Retinal pigment epithelial cell (primary cell): ENCODE data around the gene IMPACT.

ENCODE experiments used
- DNase-seq: peaks from one replicate; pipeline ENCODE4 v3.0.0-alpha.2; 2010; ENCODE audit warnings: low read depth
- H3K4me3 ChIP-seq: 2 replicates; pipeline ENCODE4 v1.5.1; 2011; ENCODE audit warnings: mild to moderate bottlenecking, low read length, control low read depth, moderate library complexity
- TF ChIP-seq, protein P1 (sequence below): conservative IDR thresholded peaks from 2 replicates; pipeline ENCODE4 v1.5.1; 2011; ENCODE audit warnings: low read depth, low read length, control low read depth, inconsistent platforms

The IMPACT gene

DNA sequence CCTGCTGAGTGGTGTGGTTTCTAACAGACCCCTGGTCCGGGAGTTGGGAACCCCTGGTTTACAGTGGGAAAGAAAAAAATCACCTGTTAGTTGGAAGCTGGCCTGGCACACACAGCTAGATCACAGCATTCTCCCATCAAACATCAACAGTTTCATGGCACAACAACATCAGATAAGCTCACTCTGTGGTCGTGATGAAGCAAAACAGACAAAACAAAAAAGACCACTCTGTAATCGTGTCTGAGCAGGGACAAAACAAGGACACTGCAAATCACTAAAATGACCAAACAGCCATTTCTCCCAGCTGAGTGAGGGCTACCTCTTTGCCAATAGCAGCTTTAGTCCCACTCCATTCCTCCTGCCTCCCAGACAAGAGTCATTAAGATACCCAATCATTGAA, 9.0 kb upstream of the IMPACT start:
- no peak for DNase-seq
- TF ChIP-seq, protein P1, sequence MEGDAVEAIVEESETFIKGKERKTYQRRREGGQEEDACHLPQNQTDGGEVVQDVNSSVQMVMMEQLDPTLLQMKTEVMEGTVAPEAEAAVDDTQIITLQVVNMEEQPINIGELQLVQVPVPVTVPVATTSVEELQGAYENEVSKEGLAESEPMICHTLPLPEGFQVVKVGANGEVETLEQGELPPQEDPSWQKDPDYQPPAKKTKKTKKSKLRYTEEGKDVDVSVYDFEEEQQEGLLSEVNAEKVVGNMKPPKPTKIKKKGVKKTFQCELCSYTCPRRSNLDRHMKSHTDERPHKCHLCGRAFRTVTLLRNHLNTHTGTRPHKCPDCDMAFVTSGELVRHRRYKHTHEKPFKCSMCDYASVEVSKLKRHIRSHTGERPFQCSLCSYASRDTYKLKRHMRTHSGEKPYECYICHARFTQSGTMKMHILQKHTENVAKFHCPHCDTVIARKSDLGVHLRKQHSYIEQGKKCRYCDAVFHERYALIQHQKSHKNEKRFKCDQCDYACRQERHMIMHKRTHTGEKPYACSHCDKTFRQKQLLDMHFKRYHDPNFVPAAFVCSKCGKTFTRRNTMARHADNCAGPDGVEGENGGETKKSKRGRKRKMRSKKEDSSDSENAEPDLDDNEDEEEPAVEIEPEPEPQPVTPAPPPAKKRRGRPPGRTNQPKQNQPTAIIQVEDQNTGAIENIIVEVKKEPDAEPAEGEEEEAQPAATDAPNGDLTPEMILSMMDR: no peak
- no peak overlapping the region for H3K4me3 ChIP-seq

- DNase-seq: no peak
- H3K4me3 ChIP-seq: no peak overlapping the region
- TF ChIP-seq, protein P1: no peak
Observed at GRCh38 chr18:24420551-24420950, 5.9 kb upstream of the IMPACT start.

GRCh38 chr18:24421831-24422230, 4.6 kb upstream of the IMPACT start:
- TF ChIP-seq, protein P1: no peak
- no peak for DNase-seq

DNA sequence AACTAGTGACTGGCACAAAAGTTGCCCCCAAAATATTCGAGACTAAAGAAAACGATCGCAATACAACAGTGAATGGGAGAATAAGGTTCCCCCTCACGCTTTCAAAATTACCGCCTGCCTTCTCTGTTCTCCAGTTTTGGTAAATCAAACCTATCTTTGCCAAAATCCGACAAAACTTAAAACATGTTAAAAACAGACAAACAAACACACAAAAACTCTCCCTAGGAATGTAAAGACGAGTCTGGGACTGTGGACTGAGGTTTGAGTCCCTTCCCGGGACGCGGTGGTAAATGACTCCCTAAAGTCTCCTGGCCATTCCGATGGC, 435 bp upstream of the IMPACT start:
- no peak for DNase-seq
- H3K4me3 ChIP-seq: peak overlapping the region; percentile 69
- TF ChIP-seq, protein P1: no peak

More at GRCh38 chr18:24421831-24422230, 4.6 kb upstream of the IMPACT start:
- no peak overlapping the region for H3K4me3 ChIP-seq

- TF ChIP-seq, protein P1: no peak
- DNase-seq: no peak
- peak overlapping the region; percentile 69 for H3K4me3 ChIP-seq
Observed at GRCh38 chr18:24427484-24427883, 1.0 kb downstream of the IMPACT start.

GRCh38 chr18:24428709-24429108, 2.2 kb downstream of the IMPACT start:
- TF ChIP-seq, protein P1: peak; percentile 26
- H3K4me3 ChIP-seq: no peak overlapping the region
- no peak for DNase-seq

DNA sequence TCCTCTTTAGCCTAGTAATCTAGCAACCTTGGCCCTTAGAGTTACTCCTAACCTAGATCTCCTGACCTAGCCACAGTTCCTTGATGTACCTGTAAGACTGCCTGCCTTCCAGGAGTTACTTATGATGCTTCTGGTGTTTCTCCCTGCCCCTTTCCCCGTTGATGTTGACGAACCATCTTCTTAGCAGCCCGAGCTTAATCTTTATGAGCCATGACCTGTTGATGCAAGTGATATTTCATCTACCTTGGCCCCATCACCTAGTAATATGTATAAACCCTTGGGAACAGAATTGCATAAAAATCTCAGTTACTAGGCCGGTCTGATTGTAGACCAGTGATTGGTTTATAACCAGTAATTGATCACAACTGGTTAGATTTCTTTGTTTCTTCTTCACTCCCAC, 2.7 kb downstream of the IMPACT start:
- DNase-seq: no peak
- no peak overlapping the region for H3K4me3 ChIP-seq
- TF ChIP-seq, protein P1: no peak
